Measurements from ENCODE around the gene XPNPEP1.

- TF ChIP-seq YY1 (IDR thresholded peaks at IDR 0.05; ENCODE audit: low read depth), result no peak
- no peak for TF ChIP-seq RAD21 (IDR thresholded peaks at IDR 0.05; ENCODE audit: low read depth)
- no peak for TF ChIP-seq EP300 (IDR thresholded peaks at IDR 0.05; ENCODE audit: borderline replicate concordance)
- TF ChIP-seq REST (IDR thresholded peaks at IDR 0.05; ENCODE audit: low read depth), result no peak
- TF ChIP-seq MAX (IDR thresholded peaks at IDR 0.05), result no peak
- no peak for TF ChIP-seq EGR1 (IDR thresholded peaks at IDR 0.05)
- TF ChIP-seq TEAD4 (IDR thresholded peaks at IDR 0.05), result no peak
- no peak for TF ChIP-seq TAF1 (IDR thresholded peaks at IDR 0.05; ENCODE audit: low read depth)
These were observed 28.8 kb downstream of the XPNPEP1 start for GRCh38 chr10:109894516-109894915.

Data from Ishikawa (cell line).